ENCODE results near the gene TPD52L2. TPM values are rescaled to one million over a fixed set of nuclear protein-coding genes. Genes with fewer than 3 reads are reported as not detected.
"Not testable (repeated sequence)": the region's sequence is repeated elsewhere in the genome, so short reads cannot be mapped to it uniquely, and the experiment has no call there.

TPD52L2 gene
- total RNA-seq, 1 donor from 2014 or later = 57.4 TPM

GRCh38 chr20:63864545-63864977 is 509 bp upstream of the TPD52L2 start:
- peaks cover 7% of the 10 kb centered on the region for H3K36me3 Mint-ChIP-seq (ENCODE audit: low read depth)

GRCh38 chr20:63867042-63867441 is 2.0 kb downstream of the TPD52L2 start:
- H3K9me3 Mint-ChIP-seq; DNase-seq (ENCODE audit: low read depth, low spot score); H3K27me3 Mint-ChIP-seq (ENCODE audit: low read depth); H3K27ac Mint-ChIP-seq (ENCODE audit: unreplicated experiment); H3K36me3 Mint-ChIP-seq (ENCODE audit: low read depth): not testable (repeated sequence)
- Mint-ChIP-seq H3K4me1 (peaks cover 22% of the 10 kb centered on the region), H3K4me3 (peak overlapping the region; percentile 95)

More at GRCh38 chr20:63864545-63864977, 509 bp upstream of the TPD52L2 start:
- no peaks in the 10 kb centered on the region for H3K9me3 Mint-ChIP-seq
- peak overlapping the region; percentile 95 for H3K4me3 Mint-ChIP-seq
- H3K27ac Mint-ChIP-seq (ENCODE audit: unreplicated experiment) = peak overlapping the region; percentile 97
- no peaks in the 10 kb centered on the region for H3K27me3 Mint-ChIP-seq (ENCODE audit: low read depth)
- DNase-seq (ENCODE audit: low read depth, low spot score) = no peak
- peaks cover 23% of the 10 kb centered on the region for H3K4me1 Mint-ChIP-seq
- no peak for TF ChIP-seq CTCF (conservative IDR thresholded peaks at IDR 0.05)

- Mint-ChIP-seq H3K27ac (ENCODE audit: unreplicated experiment) (no peak overlapping the region), H3K36me3 (ENCODE audit: low read depth) (peaks cover 4% of the 10 kb centered on the region), H3K4me3 (peak overlapping the region; percentile 69), H3K27me3 (ENCODE audit: low read depth) (no peaks in the 10 kb centered on the region), H3K4me1 (peaks cover 22% of the 10 kb centered on the region), H3K9me3 (no peaks in the 10 kb centered on the region)
- TF ChIP-seq CTCF (conservative IDR thresholded peaks at IDR 0.05) = no peak
- no peak for DNase-seq (ENCODE audit: low read depth, low spot score)
Measured at GRCh38 chr20:63868264-63868663, 3.2 kb downstream of the TPD52L2 start.

- Mint-ChIP-seq H3K27me3 (ENCODE audit: low read depth) (no peaks in the 10 kb centered on the region), H3K9me3 (no peaks in the 10 kb centered on the region), H3K27ac (ENCODE audit: unreplicated experiment) (no peak overlapping the region), H3K4me3 (no peak overlapping the region), H3K36me3 (ENCODE audit: low read depth) (peaks cover 2% of the 10 kb centered on the region), H3K4me1 (no peaks in the 10 kb centered on the region)
- no peak for TF ChIP-seq CTCF (conservative IDR thresholded peaks at IDR 0.05)
- no peak for DNase-seq (ENCODE audit: low read depth, low spot score)
Measured at GRCh38 chr20:63873477-63873971, 8.5 kb downstream of the TPD52L2 start.

- H3K4me1 Mint-ChIP-seq; H3K4me3 Mint-ChIP-seq; H3K27me3 Mint-ChIP-seq (ENCODE audit: low read depth); H3K36me3 Mint-ChIP-seq (ENCODE audit: low read depth); DNase-seq (ENCODE audit: low read depth, low spot score); H3K27ac Mint-ChIP-seq (ENCODE audit: unreplicated experiment); H3K9me3 Mint-ChIP-seq: not testable (repeated sequence)
Measured at GRCh38 chr20:63874241-63874640, 9.2 kb downstream of the TPD52L2 start.

- Mint-ChIP-seq H3K4me3 (no peak overlapping the region), H3K9me3 (no peaks in the 10 kb centered on the region), H3K36me3 (ENCODE audit: low read depth) (peaks cover 2% of the 10 kb centered on the region), H3K4me1 (no peaks in the 10 kb centered on the region), H3K27me3 (ENCODE audit: low read depth) (no peaks in the 10 kb centered on the region), H3K27ac (ENCODE audit: unreplicated experiment) (no peak overlapping the region)
- no peak for DNase-seq (ENCODE audit: low read depth, low spot score)
- no peak for TF ChIP-seq CTCF (conservative IDR thresholded peaks at IDR 0.05)
Measured at GRCh38 chr20:63876489-63877036, 11.5 kb downstream of the TPD52L2 start.
